HG02571 (cell line): ENCODE data around the gene FBXO17.
"Not testable (repeated sequence)": the region's sequence is repeated elsewhere in the genome, so short reads cannot be mapped to it uniquely, and the experiment has no call there.

ENCODE experiments used
- ATAC-seq: cut with Tn5 transposase; IDR thresholded peaks from one replicate; pipeline ENCODE4 v1.9.1; 2021; ENCODE audit warnings: mild to moderate bottlenecking, moderate library complexity; ENCODE audit not compliant: unreplicated experiment

FBXO17 gene

DNA sequence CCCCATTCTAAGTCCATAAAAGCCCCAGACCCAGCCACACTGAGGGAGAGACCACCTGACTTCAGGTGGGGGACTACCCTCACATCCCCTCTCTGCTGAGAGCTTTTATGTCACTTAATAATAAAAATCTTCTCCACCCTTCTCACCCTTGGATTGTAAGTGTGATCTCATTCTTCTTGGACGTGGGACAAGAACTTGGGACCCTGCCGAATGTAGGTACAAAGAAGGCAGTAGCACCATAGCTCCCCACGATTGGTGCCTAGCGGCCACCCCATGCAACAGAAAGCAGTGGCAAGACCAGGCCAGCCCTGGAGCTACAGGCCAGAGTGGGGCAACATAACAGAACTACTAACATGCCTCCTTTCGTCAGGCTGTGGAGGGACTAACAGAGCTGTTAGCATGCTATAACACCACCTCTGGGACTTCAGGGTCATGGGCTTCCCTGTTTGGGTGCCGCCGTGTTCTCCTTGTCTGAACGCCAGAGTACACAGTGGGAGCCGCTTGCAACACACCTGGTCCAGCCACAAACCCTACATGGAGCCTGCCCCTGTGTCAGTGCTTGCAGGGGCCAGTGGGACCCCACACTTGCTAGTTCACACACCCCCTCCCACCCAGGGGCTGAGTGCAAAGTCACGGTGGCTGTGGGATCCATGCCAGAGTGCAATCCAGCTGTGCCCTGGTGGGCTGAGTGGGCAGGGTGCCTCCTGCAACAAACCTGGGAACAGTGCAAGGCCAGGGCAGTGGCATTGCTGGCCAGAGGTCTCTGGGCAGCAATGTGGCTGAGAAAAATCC lies 5.2 kb upstream of the FBXO17 start:
- ATAC-seq = no peak

DNA sequence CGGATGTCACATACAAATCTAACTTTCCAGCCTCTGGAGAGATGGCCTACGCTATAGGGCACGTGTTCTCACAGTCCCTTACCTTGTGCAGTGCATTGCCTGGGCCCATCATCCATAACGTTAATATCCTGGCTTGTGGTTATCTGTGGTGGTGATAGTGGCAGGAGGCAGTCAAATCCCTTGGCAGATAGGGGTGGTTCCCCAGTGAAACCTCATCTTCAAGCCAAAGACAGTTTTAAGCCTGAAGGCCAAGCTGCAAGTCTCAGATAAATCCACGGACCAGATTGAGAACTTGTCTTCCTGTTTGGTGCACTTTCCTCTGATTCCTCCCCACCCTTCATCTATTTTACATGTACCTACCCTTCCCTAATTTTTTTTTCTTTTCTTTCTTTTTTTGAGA lies 4.3 kb upstream of the FBXO17 start:
- no peak for ATAC-seq

DNA sequence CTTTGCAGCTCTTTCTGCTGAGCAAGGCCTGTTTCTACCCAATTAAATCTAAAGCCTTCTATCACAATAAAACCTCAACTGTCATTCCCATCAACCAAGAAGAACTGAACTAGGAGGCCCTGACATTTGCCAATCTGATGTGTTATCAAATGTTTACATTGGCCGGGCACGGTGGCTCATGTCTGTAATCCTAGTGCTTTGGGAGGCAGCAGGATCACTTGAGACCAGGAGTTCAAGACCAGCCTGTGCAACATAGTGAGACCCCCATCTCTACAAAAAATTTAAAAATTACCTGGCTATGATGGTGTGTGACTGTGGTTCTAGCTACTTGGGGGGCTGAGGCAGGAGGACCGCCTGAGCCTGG lies 2.8 kb upstream of the FBXO17 start:
- ATAC-seq = no peak

DNA sequence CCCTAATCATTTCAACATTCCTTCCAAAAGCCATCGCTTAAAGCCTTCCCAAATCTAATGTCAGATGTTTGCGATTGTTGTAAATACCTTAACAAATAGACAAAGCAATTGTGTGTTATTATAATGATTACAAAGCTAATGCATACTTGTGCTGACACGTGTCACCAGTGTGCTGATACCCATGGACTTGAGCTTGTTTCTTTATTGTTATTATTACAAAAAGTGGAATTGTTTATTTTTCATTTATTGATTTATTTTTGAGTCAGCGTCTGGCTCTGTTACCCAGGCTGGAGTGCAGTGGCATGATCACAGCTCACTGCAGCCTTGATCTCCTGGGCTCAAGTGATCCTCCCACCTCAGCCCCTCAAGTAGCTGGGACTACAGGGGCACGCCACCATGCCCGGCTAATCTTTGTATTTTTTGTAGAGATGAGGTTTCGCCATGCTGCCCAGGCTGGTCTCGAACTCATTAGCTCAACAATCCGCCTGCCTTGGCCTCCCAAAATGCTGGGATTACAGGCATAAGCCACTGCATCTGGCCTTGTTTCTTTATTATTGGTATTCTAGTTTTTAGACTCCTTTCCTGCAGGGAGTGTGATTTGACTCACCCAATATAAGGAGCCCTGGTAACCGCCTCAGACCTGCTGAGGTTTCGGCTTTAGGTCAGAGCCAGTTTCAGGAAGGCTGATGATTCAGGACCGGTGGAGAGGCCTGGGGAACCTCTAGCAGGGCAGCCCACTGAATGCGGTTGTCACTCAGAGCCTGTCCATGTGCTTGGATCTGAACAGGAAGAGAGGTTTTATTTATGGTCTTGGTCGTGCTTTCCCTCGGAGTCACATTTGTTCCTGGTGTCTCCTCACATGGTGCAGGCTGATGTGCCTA lies 2.1 kb upstream of the FBXO17 start:
- peak; percentile 55 for ATAC-seq

DNA sequence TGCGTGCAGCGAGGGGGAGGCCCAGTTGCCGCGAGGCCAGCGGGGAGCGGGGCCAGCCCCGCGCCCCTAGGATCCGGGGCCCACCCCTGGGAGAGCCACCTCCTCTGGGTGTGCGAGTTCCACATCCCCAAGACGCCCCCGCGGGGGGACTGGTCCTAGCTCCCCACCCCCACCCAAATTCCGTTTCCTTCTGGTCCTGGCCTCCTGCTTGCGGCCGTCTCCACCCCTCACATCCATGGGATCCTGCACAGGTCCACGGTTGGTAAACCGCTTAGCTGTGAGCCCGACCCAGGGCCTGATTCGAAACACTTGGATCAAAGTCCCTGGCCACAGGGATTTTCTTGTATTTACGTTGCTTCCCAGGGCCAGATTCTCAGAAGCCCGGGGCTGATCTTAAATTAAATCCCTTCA lies 324 bp upstream of the FBXO17 start:
- no peak for ATAC-seq

DNA sequence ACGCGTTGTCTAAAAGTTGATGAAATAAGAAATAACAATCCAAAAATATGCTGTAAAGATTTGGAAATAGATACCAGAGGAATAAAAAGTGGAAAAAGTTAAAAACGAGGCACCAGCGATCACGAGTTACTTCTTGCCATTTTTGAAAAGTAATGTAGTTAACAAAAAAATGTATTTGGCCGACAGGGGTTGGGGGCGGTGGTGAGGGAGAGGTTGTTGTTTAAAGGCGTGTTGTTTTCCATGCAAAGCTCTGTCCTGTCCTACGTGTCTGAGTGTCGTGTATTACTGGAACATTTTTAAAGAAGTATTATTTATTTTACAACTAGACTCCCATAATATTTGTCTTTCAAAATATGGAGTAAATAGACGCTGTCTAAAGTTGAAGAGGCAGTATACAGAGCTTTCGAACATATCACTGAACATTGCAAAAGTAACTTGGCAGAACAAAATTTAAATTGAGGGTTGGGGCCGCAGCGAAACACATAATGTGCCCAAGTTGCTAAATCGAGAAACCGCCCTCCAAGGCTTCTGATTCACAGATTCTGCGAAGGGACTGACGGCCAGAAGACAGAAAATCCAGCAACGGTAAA lies 823 bp downstream of the FBXO17 start:
- ATAC-seq = no peak

DNA sequence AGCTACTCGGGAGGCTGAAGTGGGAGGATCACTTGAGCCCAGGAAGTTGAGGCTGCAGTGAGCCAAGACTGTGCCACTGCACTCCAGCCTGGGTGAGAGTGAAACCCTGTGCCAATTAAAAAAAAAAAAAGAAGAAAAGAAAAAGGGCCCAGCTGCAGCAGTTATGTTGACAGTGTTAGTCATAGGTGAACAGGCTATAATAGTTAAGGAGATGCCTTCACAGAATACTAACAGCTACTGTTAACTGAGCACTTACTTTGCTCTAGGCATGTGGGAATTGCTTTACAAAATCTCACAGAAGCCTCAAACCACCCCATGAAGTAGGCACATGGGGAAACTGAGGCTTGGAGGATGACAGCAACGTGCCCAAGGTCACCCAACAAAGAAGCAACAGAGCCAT lies 3.9 kb downstream of the FBXO17 start:
- ATAC-seq = no peak

DNA sequence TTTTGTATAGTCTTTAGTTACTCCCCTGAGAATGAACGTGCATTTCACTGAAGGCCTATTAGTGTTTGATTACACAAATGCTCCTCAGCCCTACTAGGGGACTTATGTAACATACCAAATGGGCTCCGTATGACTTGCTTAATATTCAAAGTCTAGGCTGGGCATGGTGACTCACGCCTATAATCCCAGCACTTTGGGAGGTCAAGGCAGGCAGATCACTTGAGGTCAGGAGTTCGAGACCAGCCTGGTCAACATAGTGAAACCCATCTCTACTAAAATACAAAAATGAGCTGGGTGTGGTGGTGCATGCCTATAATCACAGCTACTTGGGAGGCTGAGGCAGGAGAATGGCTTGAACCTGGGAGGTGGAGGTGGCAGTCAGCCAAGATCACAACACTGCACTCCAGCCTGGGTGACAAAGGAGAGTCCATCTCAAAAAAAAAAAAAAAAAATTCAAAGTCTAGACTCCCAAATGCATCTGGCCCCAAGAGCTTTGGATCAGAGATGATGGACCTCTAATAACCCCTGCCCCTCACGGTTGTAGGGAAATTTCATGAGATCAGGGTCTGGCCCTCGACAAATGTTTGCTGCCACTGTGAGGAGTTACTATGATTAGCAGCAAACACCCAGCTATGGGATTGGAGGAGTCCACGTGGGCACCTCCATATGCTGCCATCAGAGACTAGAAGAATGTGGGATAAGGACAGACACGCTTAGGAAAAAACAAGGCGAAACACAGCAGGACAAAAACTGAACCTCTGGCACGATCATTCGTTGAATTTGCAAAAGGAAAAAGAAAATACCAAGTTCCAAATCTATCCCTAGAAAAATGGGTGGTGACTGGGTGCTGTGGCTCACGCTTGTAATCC lies 4.6 kb downstream of the FBXO17 start:
- no peak for ATAC-seq

DNA sequence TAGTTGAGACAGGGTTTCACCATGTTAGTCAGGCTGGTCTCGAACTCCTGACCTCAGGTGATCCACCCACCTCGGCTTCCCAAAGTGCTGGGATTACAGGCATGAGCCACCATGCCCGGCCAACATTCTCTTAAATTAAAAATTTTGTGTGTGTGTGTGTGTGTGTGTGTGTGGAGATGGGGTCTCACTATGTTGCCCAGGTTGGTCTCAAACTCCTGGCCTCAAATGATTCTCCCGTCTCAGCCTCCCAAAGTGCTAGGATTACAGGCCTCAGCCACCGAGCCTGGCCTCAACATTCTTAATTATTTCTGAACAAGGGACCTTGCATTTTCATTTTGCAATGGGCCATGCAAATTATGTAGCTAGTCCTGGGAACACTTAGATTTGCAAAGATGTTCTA lies 9.4 kb downstream of the FBXO17 start:
- ATAC-seq = not testable (repeated sequence)

DNA sequence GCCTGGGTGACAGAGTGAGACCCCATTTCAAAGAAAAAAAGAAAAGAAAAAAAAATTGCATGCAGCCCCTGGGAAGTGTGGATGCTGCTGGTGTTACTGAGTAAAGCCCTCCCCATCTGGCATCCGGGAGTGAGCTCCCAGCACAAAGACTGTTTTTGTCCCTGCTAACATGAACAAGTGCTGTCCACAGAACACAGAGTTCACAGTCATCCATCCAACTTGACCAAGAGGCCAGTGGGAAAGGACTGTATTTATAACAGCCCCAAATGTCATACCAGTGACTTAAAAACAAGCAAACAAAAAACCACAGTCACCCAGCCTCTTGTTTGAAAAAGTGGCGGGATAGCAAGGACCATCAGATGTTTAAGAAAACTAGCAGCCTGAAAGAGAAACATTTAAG lies 10.8 kb downstream of the FBXO17 start:
- no peak for ATAC-seq

DNA sequence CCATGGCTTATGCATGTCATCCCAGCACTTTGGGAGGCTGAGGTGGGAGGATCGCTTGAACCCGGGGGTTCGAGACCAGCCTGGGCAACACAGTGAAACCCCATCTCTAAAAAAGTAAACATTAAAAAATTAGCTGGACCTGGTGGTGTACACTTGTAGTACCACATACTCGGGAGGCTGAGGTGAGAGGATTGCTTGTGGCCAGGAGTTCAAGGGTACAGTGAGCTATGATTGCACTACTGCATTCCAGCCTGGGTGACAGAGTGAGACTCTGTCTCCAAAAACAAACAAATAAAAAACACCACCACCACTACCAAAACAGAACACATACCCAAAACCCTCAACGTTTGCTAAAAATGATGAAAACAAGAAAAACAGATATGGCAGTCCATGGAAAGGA lies 15.9 kb downstream of the FBXO17 start:
- no peak for ATAC-seq

DNA sequence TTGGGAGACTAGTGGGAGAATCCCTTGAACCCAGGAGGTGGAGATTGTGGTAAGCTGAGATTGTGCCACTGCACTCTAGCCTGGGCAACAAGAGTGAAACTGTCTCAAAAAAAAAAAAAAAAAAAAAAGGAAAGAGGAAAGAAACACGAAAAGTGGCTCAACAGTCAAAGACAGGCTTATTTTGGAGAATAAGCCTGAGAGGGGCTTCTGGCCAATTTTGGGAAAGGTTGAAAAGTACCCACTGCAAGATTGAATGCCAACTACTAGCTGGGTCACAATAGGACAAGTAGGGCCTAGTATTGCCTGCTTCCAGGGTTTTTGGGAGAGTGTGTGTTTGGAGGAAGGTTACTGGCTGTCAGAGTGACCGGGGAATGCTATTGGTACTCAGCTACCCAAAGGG lies 17.2 kb downstream of the FBXO17 start:
- ATAC-seq = no peak

DNA sequence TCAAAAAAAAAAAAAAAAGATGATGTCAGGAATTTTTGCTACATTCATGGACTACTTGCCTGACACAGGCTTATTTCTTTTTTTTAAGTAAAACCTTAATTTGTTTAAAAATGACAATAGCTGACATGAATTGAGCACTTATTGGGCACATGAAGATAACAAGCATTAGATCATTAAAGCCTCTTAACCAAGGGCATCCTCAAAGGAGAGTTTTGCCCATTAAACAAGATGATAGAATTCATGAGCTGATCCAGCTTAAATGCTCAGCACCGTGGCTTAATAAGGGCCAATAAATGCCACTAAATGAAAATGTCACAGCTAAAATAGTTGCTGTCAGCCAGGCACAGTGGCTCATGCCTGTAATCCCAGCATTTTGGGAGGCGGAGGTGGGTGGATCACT lies 19.3 kb downstream of the FBXO17 start:
- ATAC-seq = no peak

DNA sequence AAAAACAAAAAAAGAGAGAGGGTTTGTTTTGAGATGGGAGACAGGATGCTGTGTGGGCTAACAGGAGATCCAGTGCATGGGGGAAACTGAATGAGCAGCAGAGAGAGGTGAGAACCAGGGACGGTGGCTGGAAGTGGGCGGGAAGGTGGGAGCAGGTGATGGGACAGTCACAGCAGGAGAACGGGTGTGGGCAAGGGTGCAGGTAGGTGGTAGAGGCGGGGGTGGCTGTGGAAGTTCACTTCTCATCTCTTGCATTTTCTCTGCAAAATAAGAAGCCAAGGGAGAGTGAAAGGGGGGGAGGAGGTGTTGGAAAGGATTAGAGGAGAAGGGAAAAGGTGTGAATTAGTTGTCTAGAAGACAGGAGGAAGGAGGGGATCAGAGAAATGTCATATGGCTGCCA lies 21.9 kb downstream of the FBXO17 start:
- no peak for ATAC-seq

DNA sequence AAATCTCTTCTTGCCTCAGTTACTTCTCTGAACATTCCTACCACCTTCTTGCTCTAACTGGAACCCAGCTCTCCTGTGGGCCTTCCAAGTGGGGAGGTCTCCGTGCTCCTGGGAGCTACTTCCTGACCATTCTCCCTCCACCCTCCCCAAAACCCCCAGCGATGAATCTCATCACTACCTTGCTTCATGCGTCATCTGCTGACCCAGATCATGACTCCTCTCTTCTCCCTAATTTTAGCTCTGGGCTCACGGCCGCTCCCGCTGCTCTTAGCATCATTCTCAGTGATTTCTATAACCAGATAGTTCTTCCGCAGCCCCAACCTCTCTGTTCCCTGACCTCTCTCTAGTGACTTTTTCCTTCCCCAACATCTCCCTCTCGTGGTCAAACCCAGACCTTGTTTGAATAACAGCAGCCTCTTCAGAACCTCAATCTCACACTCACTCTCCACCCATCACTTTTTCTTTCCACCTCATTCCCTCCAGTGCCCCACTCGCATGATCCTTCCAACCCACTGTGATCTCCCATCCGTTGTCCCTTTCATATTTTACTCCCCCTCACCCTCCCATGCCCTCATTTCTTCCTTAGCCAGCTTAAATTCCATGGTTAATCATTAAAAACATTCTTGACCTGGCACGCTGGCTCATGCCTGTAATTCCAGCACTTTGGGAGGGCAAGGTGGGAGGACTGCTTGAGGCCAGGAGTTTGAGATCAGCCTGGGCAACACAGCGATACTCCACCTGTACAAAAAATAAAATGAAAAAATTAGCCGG lies 23.0 kb downstream of the FBXO17 start:
- no peak for ATAC-seq

DNA sequence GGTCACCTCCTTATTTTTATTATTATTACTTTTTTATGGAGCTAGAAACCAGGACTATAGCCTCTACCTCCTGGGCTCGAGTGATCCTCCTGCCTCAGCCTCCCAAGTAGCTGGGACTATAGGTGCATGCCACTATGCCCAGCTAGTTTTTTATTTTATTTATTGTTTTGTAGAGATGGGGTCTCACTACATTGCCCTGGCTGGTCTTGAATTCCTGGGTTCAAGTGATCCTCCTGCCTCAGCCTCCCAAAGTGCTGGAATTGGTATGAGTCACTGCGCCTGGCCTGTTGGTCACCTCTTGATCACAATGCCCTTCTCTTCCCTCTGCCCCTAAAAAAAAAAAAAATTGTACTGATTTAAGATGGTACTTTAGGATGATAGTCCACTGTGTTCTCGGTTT lies 24.4 kb downstream of the FBXO17 start:
- ATAC-seq = no peak

DNA sequence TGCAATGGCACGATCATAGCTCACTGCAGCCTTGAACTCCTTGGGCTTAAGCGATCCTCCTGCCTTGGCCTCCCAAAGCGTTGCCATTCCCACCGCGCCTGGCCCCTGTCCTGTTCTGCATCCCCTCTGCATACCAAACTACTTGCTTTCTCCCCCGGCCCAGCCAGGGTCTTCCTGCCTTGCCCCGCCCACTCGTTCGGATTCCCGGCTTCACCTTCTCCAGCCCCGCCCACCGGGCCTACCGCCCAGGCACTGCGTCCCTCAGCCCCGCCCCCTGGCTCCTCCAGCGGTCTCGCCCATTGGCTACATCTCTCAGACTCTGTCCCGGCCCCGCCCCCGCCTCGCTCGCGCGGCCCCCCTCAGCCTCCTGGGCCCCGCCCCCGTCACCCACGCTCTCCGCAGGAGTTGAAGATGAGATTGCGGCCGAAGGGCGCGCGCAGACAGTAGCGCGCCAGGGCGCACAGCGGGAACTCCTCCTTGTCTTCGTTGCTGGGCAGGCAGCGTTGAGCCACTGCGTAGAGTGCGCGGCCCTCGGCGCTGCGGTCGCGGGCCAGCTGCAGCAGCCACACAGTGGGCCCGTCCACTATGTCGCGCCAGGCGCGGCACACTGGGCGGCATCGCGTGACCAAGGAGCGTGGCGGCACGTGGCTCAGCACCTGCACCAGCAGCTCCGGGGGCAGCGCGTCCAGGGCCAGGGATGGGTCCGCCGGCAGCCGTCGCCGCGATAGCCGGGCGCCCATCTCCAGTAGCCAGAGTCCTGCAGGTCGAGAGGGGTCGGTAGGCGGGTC lies 25.8 kb downstream of the FBXO17 start:
- no peak for ATAC-seq

DNA sequence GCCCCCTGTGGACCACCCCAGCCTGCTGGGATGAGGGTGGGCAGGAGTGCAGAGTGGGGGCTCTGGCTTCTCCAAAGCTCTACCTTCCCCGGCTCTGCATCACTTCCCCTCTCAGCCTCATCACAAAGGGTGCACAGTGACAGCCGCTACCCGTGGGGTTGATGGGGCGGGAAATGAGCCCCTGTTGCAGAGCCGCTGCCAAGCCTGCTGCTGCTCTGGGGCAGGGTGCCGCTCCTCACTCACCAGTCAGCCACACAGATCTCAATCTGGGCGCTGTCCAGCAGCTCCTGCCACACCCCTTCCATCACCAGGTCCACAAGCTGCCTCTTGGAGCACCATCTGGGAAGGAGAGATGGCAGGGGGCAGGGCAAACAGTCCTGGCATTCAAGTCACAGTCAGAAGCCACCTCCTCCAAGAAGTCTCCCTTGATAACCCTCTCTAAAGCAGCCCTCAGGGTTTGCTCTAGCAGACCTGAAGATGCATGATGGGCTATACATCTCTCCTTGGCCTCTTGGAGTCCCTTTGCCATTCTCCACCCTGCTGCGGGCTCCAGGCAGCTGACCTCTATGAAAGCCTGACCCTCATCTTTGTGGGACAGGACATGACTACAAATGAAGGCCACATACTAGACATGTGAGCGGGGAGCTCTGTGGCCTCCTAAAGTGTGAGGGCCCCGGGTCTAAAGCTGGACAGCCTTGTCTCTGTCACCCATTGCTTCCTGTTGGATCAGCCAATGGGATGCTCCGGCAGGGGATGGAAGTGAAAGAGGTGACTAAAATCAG lies 29.1 kb downstream of the FBXO17 start:
- ATAC-seq = no peak
